22Rv1 (cell line): ENCODE measurements around the gene VEGFD.

Source experiments
- ZFX ChIP-seq: fragments of 450-650 bp; IDR thresholded peaks from 2 replicates; pipeline ENCODE4 v1.6.1; 2017; ENCODE audit warnings: antibody characterized with exemption, borderline replicate concordance
- TF ChIP-seq, protein P1 (sequence below): fragments of 450-650 bp; IDR thresholded peaks from 2 replicates; pipeline ENCODE4 v1.5.1; 2017; ENCODE audit warnings: mild to moderate bottlenecking

DNA sequence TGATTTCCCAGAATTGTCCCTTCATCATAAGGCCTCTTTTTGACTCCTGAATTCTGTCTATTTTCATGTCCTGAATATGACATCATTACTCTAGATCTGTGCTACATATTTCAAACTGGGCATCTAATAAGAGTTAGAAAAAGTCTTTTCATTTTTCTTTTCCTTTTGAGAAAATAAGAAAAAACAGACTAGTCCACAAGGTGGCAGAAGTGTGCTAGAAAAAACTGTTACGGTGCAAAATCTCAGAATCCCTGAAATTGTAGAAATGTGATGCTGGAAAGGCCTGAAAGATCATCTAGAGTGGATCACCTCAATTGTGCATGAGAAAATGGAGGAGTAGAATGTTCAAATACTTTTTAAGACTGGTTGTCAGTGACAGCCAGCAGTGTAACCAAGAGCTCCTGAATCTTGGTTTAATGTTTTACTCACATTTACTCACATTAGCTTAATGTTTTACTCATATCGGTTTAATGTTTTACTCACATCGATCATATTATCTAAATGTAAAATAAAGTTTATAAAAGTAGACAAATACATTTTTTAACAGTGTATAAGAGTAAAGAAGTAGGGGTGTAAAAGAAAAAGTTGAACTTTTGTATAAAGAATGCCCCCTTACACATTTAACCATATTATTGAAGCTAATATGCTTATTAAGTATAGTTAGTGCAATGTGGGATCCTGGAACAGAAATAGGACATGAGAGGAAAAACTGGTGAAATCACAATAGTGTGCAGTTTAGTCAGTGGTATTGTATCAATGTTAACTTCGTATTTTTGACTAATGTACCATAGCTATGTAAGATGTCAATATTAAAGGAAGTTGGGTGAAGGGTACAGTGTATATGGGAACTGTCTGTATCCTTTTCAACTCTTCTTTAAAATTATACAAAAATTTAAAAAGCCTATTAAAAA lies 84.0 kb downstream of the VEGFD start:
- TF ChIP-seq, protein P1, sequence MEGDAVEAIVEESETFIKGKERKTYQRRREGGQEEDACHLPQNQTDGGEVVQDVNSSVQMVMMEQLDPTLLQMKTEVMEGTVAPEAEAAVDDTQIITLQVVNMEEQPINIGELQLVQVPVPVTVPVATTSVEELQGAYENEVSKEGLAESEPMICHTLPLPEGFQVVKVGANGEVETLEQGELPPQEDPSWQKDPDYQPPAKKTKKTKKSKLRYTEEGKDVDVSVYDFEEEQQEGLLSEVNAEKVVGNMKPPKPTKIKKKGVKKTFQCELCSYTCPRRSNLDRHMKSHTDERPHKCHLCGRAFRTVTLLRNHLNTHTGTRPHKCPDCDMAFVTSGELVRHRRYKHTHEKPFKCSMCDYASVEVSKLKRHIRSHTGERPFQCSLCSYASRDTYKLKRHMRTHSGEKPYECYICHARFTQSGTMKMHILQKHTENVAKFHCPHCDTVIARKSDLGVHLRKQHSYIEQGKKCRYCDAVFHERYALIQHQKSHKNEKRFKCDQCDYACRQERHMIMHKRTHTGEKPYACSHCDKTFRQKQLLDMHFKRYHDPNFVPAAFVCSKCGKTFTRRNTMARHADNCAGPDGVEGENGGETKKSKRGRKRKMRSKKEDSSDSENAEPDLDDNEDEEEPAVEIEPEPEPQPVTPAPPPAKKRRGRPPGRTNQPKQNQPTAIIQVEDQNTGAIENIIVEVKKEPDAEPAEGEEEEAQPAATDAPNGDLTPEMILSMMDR = peak; percentile 56
- TF ChIP-seq ZFX = no peak
